Lower leg skin (tissue), 3 donors: ENCODE results near the gene OR6Y1.

Experiments
- POLR2A ChIP-seq, 2 donors: fragments of 450-650 bp; IDR thresholded peaks; one replicate each; pipeline ENCODE4 v1.6.1; 2016 to 2017; ENCODE audit warnings: antibody characterized with exemption in 2 of 2, mild to moderate bottlenecking in 1 of 2, moderate library complexity in 1 of 2
- TF ChIP-seq, protein P1 (sequence below), 3 donors: fragments of 450-650 bp; IDR thresholded peaks; one replicate each; pipeline ENCODE4 v1.5.1; 2016; ENCODE audit warnings: antibody characterized with exemption in 3 of 3, mild to moderate bottlenecking in 3 of 3, moderate library complexity in 2 of 3

DNA sequence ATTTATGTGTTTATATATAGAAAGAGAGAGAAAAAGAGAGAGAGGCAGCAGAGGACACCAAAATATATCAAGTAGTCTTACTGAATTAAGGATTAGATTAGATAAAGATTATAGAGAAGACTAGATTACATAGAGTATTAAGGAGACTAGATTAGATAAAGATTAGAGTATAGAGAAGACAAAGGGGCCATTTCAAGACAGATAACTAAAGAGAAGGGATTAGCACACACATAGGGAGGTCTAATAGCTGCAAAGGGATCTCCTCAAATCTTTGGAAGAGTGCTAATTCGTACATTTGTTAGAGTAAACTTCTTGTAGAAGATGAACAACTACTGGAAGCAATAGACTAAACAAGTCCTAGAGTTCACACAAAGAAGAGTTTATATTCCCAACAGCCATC lies 34.2 kb downstream of the OR6Y1 start:
- TF ChIP-seq, protein P1, sequence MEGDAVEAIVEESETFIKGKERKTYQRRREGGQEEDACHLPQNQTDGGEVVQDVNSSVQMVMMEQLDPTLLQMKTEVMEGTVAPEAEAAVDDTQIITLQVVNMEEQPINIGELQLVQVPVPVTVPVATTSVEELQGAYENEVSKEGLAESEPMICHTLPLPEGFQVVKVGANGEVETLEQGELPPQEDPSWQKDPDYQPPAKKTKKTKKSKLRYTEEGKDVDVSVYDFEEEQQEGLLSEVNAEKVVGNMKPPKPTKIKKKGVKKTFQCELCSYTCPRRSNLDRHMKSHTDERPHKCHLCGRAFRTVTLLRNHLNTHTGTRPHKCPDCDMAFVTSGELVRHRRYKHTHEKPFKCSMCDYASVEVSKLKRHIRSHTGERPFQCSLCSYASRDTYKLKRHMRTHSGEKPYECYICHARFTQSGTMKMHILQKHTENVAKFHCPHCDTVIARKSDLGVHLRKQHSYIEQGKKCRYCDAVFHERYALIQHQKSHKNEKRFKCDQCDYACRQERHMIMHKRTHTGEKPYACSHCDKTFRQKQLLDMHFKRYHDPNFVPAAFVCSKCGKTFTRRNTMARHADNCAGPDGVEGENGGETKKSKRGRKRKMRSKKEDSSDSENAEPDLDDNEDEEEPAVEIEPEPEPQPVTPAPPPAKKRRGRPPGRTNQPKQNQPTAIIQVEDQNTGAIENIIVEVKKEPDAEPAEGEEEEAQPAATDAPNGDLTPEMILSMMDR (IDR thresholded peaks at IDR 0.05): no peak
- no peak for TF ChIP-seq POLR2A (IDR thresholded peaks at IDR 0.05)
